Calu3 (cell line): ENCODE measurements around the gene DLGAP5. TPM values are rescaled to one million over a fixed set of nuclear protein-coding genes. Genes with fewer than 3 reads are reported as not detected.

ENCODE experiments used
- BruUV-seq: library from RNA; stranded (reverse); fragments of 400-500 nt; replicated peaks from 2 replicates; lab custom pipeline; 2021; lab: Mats Ljungman, UMichigan
- CTCF ChIA-PET: fragments of 300-600 bp; sonication (Branson Sonifier 250); formaldehyde crosslinking; loops from one replicate; lab custom pipeline; 2022; ENCODE audit warnings: antibody characterized with exemption; lab: Charles Lee
- DNase-seq: peaks from one replicate; pipeline ENCODE4 v3.0.0; 2022
- H3K27ac Mint-ChIP-seq: one replicate; pipeline ENCODE4 v1.8.0; 2022; ENCODE audit warnings: mixed read lengths; ENCODE audit not compliant: unreplicated experiment
- H3K27me3 Mint-ChIP-seq: one replicate; pipeline ENCODE4 v1.8.0; 2022; ENCODE audit warnings: mixed read lengths; ENCODE audit not compliant: unreplicated experiment
- H3K36me3 Mint-ChIP-seq: one replicate; pipeline ENCODE4 v1.8.0; 2022; ENCODE audit warnings: mild to moderate bottlenecking, moderate library complexity, mixed read lengths; ENCODE audit not compliant: insufficient read depth, unreplicated experiment
- H3K4me1 Mint-ChIP-seq: one replicate; pipeline ENCODE4 v1.8.0; 2022; ENCODE audit warnings: mild to moderate bottlenecking, low read depth, mixed read lengths; ENCODE audit not compliant: unreplicated experiment
- H3K4me3 Mint-ChIP-seq: one replicate; pipeline ENCODE4 v1.8.0; 2022; ENCODE audit warnings: mild to moderate bottlenecking, low read depth, moderate library complexity, mixed read lengths; ENCODE audit not compliant: unreplicated experiment
- H3K9me3 Mint-ChIP-seq: one replicate; pipeline ENCODE4 v1.8.0; 2022; ENCODE audit warnings: low read depth, mixed read lengths; ENCODE audit not compliant: unreplicated experiment
- intact Hi-C: fragments of 100-400 bp; cut with micrococcal nuclease; formaldehyde crosslinking; loops from one replicate; pipeline ENCODE4 v1.10.0; 2022; ENCODE audit not compliant: unreplicated experiment
- total RNA-seq: library from RNA; stranded (reverse); gene quantifications from 2 replicates; pipeline ENCODE4 v1.2.3, GENCODE V29; 2022
- TF ChIP-seq, protein P1 (sequence below): fragments of 200-600 bp; IDR thresholded peaks from one replicate; pipeline ENCODE4 v1.8.0; 2022; ENCODE audit warnings: antibody characterized with exemption; ENCODE audit not compliant: unreplicated experiment

Gene DLGAP5
- total RNA-seq, 1 experiment from 2014 or later, result 54.3 TPM

DNA sequence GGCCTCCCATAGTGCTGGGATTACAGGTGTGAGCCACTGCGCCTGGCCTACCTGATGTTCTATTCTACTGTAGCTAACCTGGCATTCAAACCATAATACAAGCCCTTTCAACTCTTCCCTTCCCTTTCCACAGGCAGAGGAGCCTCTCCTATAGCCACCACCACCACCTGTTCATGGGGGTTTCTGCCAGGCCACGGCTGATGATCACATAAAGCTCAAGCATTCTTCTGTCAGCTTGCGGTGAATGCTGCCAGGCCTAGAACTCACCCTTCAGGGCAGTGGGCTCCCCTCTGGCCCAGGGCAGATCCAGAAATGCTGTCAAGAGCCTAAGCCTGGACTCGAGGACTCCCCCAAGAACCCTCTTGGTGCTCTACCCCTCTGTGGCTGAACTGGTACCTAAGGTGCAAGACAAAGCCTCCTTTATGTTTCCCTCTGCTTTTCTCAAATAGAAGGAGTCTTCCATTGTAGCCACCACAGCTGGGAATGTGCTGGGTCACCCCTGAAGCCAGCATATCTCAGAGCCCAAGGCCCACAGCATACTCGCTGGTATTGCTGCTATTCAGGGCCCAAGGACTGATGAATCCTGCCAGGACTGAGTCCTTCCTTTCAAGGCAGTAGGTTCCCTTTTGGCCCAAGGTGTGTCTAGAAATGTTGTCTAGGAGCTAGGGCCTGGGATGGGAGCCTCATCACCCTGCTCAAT, 3.4 kb upstream of the DLGAP5 start:
- peaks cover 17% of the 10 kb centered on the region for H3K4me1 Mint-ChIP-seq
- no peaks in the 10 kb centered on the region for H3K27me3 Mint-ChIP-seq
- DNase-seq, result no peak
- H3K9me3 Mint-ChIP-seq, result no peaks in the 10 kb centered on the region
- CTCF ChIA-PET, result no interaction called here
- H3K4me3 Mint-ChIP-seq, result no peak overlapping the region
- intact Hi-C loops, result no loop called here
- H3K27ac Mint-ChIP-seq, result no peak overlapping the region
- TF ChIP-seq, protein P1, sequence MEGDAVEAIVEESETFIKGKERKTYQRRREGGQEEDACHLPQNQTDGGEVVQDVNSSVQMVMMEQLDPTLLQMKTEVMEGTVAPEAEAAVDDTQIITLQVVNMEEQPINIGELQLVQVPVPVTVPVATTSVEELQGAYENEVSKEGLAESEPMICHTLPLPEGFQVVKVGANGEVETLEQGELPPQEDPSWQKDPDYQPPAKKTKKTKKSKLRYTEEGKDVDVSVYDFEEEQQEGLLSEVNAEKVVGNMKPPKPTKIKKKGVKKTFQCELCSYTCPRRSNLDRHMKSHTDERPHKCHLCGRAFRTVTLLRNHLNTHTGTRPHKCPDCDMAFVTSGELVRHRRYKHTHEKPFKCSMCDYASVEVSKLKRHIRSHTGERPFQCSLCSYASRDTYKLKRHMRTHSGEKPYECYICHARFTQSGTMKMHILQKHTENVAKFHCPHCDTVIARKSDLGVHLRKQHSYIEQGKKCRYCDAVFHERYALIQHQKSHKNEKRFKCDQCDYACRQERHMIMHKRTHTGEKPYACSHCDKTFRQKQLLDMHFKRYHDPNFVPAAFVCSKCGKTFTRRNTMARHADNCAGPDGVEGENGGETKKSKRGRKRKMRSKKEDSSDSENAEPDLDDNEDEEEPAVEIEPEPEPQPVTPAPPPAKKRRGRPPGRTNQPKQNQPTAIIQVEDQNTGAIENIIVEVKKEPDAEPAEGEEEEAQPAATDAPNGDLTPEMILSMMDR, result no peak
- BruUV-seq, result no TSS peak
- peaks cover 26% of the 10 kb centered on the region for H3K36me3 Mint-ChIP-seq

DNA sequence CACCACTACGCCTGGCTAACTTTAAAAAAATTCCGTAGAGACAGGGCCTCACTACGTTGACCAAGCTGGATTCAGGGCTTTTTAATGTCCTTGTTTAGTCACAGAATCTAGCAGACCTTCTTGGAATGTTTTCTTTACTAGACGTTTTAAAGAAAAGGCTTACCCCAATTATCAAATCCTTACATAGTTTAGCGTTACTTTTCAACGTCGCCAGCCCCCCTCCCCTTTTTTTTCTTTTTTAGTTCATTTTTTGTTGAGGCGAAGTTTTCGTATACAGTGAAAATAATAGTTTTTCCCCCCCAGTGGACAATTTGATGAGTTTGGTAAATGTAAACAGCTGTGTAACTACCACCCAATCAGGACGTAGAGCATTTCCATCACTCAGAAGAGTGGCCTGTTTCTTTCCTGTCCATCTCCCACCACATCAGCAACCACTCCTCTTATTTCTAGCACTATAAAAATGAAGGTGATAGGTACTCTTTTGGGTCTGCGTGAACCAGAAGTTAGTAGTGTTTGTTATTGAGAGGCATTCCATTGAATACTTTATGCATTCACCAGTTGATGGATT, 753 bp upstream of the DLGAP5 start:
- Mint-ChIP-seq H3K9me3 (no peaks in the 10 kb centered on the region), H3K4me1 (peaks cover 28% of the 10 kb centered on the region), H3K36me3 (peaks cover 32% of the 10 kb centered on the region), H3K4me3 (peak overlapping the region; percentile 91), H3K27me3 (no peaks in the 10 kb centered on the region), H3K27ac (peak overlapping the region; percentile 82)
- no peak for DNase-seq
- TSS peak; percentile 86 for BruUV-seq
- TF ChIP-seq, protein P1, result no peak
- CTCF ChIA-PET, result interaction anchor here (0.6 to 1.6 kb wide), 3 partner anchors 78 to 269 kb away, joined by 4 to 5 read pairs (median 5); no protein-coding TSS in a partner anchor
- intact Hi-C loops, result no loop called here

DNA sequence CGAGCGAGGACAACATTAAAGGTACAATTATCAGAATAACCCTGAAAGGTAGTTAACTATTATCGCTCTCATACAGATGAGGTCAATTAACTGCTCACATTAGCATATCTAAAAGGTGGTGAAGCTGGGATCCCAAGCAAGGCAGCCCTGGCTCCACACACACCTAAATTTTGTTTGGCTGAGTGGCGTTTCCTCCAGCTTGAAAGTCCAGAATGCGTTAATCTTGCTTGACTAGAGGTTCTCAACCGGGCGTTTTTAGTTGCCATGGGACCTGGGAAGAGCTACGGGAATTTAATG, 531 bp downstream of the DLGAP5 start:
- H3K27me3 Mint-ChIP-seq, result no peaks in the 10 kb centered on the region
- no peaks in the 10 kb centered on the region for H3K9me3 Mint-ChIP-seq
- peaks cover 32% of the 10 kb centered on the region for H3K36me3 Mint-ChIP-seq
- peak overlapping the region; percentile 91 for H3K4me3 Mint-ChIP-seq
- no TSS peak for BruUV-seq
- intact Hi-C loops, result no loop called here
- no peak for DNase-seq
- H3K4me1 Mint-ChIP-seq, result peaks cover 33% of the 10 kb centered on the region
- TF ChIP-seq, protein P1, result no peak
- CTCF ChIA-PET, result interaction anchor here (0.9 to 1.6 kb wide), 3 partner anchors 79 to 241 kb away, joined by 3 to 5 read pairs (median 4); no protein-coding TSS in a partner anchor
- H3K27ac Mint-ChIP-seq, result peak overlapping the region; percentile 82

DNA sequence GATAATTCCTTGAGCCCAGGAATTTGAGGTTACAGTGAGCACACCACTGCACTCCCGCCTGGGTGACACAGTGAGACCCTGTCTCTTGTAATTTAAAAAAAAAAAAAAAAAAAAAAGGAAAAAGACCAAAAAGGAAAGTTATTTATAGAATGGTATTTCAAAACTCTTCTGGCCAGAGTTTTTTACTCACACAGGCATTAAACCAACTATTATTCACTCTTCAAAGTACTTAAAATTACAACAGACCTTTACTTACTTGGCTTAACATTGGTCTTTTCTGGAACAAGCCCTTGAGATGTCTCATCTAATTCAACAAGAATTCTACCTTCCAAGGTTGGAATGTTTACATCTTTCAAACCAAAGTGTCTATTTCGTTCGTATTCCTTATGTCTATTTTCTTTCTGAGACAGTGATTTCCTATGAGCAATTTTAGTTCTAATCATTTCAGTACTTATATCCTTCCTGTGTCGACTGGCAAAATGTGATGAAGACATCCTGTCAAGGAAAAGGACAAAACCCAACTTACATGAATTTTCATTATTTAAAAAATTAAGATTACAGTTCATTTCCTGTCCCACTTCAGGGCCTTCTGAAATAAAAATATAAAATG, 2.6 kb downstream of the DLGAP5 start:
- TF ChIP-seq, protein P1, result no peak
- Mint-ChIP-seq H3K4me3 (peak overlapping the region; percentile 91), H3K27me3 (no peaks in the 10 kb centered on the region), H3K9me3 (no peaks in the 10 kb centered on the region), H3K27ac (no peak overlapping the region), H3K4me1 (peaks cover 33% of the 10 kb centered on the region), H3K36me3 (peaks cover 32% of the 10 kb centered on the region)
- CTCF ChIA-PET, result interaction anchor here (0.6 kb wide), 1 partner anchor 16 kb away, joined by 5 read pairs; no protein-coding TSS in a partner anchor
- DNase-seq, result no peak
- BruUV-seq, result no TSS peak
- intact Hi-C loops, result no loop called here
